Subcutaneous abdominal adipose tissue (tissue), 5 donors: ENCODE measurements around the gene BCL11A.
A peak's percentile ranks its signal among the peaks of the same experiment; 100 is the strongest.

Experiments used
- H3K27ac ChIP-seq: one replicate; pipeline ENCODE4 v1.7.0; 2013; ENCODE audit warnings: low read depth, mild to moderate bottlenecking, inconsistent platforms, low read length, moderate library complexity
- H3K27me3 ChIP-seq, 5 donors: one replicate each; pipeline ENCODE4 v1.7.0; 2013; ENCODE audit warnings: low read length in 5 of 5, inconsistent platforms in 1 of 5; ENCODE audit not compliant: control insufficient read depth in 5 of 5, insufficient read depth in 4 of 5
- H3K36me3 ChIP-seq, 5 donors: one replicate each; pipeline ENCODE4 v1.7.0; 2013; ENCODE audit warnings: low read length in 5 of 5; ENCODE audit not compliant: control insufficient read depth in 5 of 5, insufficient read depth in 5 of 5
- H3K4me1 ChIP-seq, 5 donors: one replicate each; pipeline ENCODE4 v1.7.0; 2013; ENCODE audit warnings: low read length in 5 of 5, mild to moderate bottlenecking in 3 of 5, moderate library complexity in 1 of 5; ENCODE audit not compliant: control insufficient read depth in 5 of 5, insufficient read depth in 5 of 5
- H3K4me3 ChIP-seq, 5 donors: one replicate each; pipeline ENCODE4 v1.7.0; 2013; ENCODE audit warnings: low read length in 5 of 5, low read depth in 1 of 5
- H3K9ac ChIP-seq, 5 donors: one replicate each; pipeline ENCODE4 v1.7.0; 2013; ENCODE audit warnings: low read length in 5 of 5, mild to moderate bottlenecking in 4 of 5, moderate library complexity in 3 of 5
- H3K9me3 ChIP-seq, 5 donors: one replicate each; pipeline ENCODE4 v1.7.0; 2013; ENCODE audit warnings: low read length in 5 of 5; ENCODE audit not compliant: control insufficient read depth in 5 of 5
- donor health status: healthy.
- donor health status: healthy.
- donor health status: healthy.
- donor health status: healthy.
- donor health status: healthy.

The BCL11A gene

GRCh38 chr2:60553495-60554073 is at the start of gene BCL11A:
BCL11A (minus strand) TSS chr2:60553654; CDS start chr2:60553270, 384 bp downstream.
- Histone ChIP-seq H3K4me1 (peaks cover 0 to 66% (median 61%) of the 10 kb centered on the region in 5 donors), H3K9me3 (no peaks in the 10 kb centered on the region), H3K9ac (peak within 1 kb of the TSS in 2 of 5 donors; percentile 0 to 43), H3K27me3 (peaks cover 31 to 65% (median 48%) of the 10 kb centered on the region in 5 donors), H3K36me3 (no peaks in the 10 kb centered on the region), H3K4me3 (peak within 1 kb of the TSS; percentile 52 to 78 (median 73)), H3K27ac (no peak within 1 kb of the TSS)

- Histone ChIP-seq H3K9ac (no peak overlapping the region), H3K4me3 (no peak overlapping the region), H3K27ac (no peak overlapping the region), H3K36me3 (no peaks in the 10 kb centered on the region), H3K4me1 (peaks cover 0 to 5% (median 0%) of the 10 kb centered on the region in 5 donors), H3K9me3 (peaks cover 0 to 8% (median 0%) of the 10 kb centered on the region in 5 donors), H3K27me3 (peaks cover 0 to 3% (median 0%) of the 10 kb centered on the region in 5 donors)
Measured at GRCh38 chr2:60602828-60603532, 49.5 kb upstream of the BCL11A start.

- H3K4me3 ChIP-seq, result no peak overlapping the region
- H3K4me1 ChIP-seq, result peaks cover 0 to 5% (median 0%) of the 10 kb centered on the region in 5 donors
- no peak overlapping the region for H3K27ac ChIP-seq
- no peaks in the 10 kb centered on the region for H3K36me3 ChIP-seq
- H3K27me3 ChIP-seq, result peaks cover 0 to 3% (median 0%) of the 10 kb centered on the region in 5 donors
- H3K9me3 ChIP-seq, result peaks cover 0 to 8% (median 0%) of the 10 kb centered on the region in 5 donors
- no peak overlapping the region for H3K9ac ChIP-seq
Measured at GRCh38 chr2:60602388-60602787, 48.9 kb upstream of the BCL11A start.

GRCh38 chr2:60598271-60598670 is 44.8 kb upstream of the BCL11A start:
- Histone ChIP-seq H3K27me3 (peaks cover 0 to 3% (median 0%) of the 10 kb centered on the region in 5 donors), H3K9me3 (peaks cover 0 to 17% (median 5%) of the 10 kb centered on the region in 5 donors), H3K9ac (no peak overlapping the region), H3K4me1 (peaks cover 0 to 1% (median 0%) of the 10 kb centered on the region in 5 donors), H3K4me3 (no peak overlapping the region), H3K36me3 (no peaks in the 10 kb centered on the region), H3K27ac (no peak overlapping the region)

DNA sequence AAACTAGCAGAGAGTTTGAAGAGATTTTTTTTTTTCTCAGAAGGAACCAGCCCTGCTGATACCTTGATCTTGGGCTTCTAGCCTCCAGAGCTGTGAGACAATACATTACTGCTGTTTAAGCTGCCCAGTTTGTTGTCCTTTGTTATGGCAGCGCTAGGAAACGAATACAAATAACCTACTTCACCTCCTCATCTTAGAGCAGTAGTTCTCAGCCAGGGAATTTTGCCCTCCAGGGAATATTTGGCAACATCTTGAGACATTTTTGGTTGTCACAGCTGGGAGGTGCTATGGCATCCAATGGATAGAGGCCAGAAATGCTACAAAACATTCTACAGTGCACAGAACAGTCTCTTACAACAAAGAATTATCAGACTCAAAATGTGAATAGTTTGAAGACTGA is 43.9 kb upstream of the BCL11A start:
- H3K4me1 ChIP-seq, result no peaks in the 10 kb centered on the region
- no peak overlapping the region for H3K9ac ChIP-seq
- H3K27ac ChIP-seq, result no peak overlapping the region
- peaks cover 4 to 23% (median 12%) of the 10 kb centered on the region in 5 donors for H3K9me3 ChIP-seq
- no peak overlapping the region for H3K4me3 ChIP-seq
- H3K27me3 ChIP-seq, result peaks cover 0 to 3% (median 0%) of the 10 kb centered on the region in 5 donors
- no peaks in the 10 kb centered on the region for H3K36me3 ChIP-seq

- no peak overlapping the region for H3K9ac ChIP-seq
- no peaks in the 10 kb centered on the region for H3K36me3 ChIP-seq
- peaks cover 5 to 23% (median 16%) of the 10 kb centered on the region in 5 donors for H3K9me3 ChIP-seq
- H3K27me3 ChIP-seq, result peaks cover 0 to 3% (median 0%) of the 10 kb centered on the region in 5 donors
- no peak overlapping the region for H3K4me3 ChIP-seq
- no peaks in the 10 kb centered on the region for H3K4me1 ChIP-seq
- H3K27ac ChIP-seq, result no peak overlapping the region
Measured at GRCh38 chr2:60596411-60596810, 43.0 kb upstream of the BCL11A start.

GRCh38 chr2:60595953-60596352 is 42.5 kb upstream of the BCL11A start:
- Histone ChIP-seq H3K4me1 (no peaks in the 10 kb centered on the region), H3K9me3 (peaks cover 5 to 23% (median 18%) of the 10 kb centered on the region in 5 donors), H3K27me3 (peaks cover 0 to 3% (median 0%) of the 10 kb centered on the region in 5 donors), H3K9ac (no peak overlapping the region), H3K4me3 (no peak overlapping the region), H3K36me3 (no peaks in the 10 kb centered on the region), H3K27ac (no peak overlapping the region)

- Histone ChIP-seq H3K4me1 (no peaks in the 10 kb centered on the region), H3K27ac (no peak overlapping the region), H3K36me3 (no peaks in the 10 kb centered on the region), H3K4me3 (no peak overlapping the region), H3K9me3 (peaks cover 2 to 20% (median 9%) of the 10 kb centered on the region in 5 donors), H3K27me3 (peaks cover 0 to 9% (median 5%) of the 10 kb centered on the region in 5 donors), H3K9ac (no peak overlapping the region)
Measured at GRCh38 chr2:60589104-60589503, 35.6 kb upstream of the BCL11A start.

DNA sequence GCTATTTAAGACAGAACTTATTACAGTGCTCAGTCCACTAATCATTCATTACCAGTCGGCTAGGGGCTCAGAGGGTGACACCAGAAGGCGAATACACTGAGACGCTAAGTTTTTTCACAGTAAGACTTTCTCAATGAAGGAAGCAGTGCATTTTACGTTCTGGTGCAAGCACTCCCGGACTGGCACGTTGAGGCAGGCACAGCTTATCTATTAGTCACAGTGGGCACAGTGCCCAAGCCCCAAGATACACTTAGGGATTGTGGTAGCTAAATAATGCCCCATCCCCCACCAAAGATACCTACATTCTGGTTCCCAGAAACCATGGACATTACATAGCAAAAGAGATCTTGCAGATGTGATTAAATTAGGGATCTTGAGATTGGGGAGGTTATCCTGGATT is 32.6 kb upstream of the BCL11A start:
- Histone ChIP-seq H3K4me3 (no peak overlapping the region), H3K36me3 (no peaks in the 10 kb centered on the region), H3K9ac (no peak overlapping the region), H3K27me3 (peaks cover 4 to 27% (median 17%) of the 10 kb centered on the region in 5 donors), H3K27ac (no peak overlapping the region), H3K9me3 (peaks cover 0 to under 1% (median 0%) of the 10 kb centered on the region in 5 donors), H3K4me1 (peaks cover 0 to 9% (median 6%) of the 10 kb centered on the region in 5 donors)

DNA sequence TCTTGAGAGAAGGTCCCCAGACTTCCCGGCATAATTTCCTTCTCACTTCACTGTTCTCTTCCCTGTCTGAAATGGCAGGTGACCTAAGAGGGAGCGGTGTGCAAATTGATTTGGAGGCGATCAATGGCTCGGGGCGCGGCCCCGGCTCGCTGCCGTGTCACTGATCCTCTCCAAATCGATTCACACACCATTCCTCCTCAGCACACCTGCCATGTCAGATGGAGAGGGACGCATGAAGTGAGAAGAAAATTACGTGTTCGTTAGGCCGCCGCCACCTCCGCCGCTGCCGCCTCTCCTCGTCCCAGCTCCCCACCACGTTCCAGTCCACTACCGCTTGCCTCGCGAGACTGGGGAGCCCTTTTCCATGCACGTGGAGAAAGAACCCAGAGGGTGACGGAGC is 31.8 kb upstream of the BCL11A start:
- Histone ChIP-seq H3K4me3 (no peak overlapping the region), H3K9ac (no peak overlapping the region), H3K4me1 (peaks cover 0 to 9% (median 6%) of the 10 kb centered on the region in 5 donors), H3K27me3 (peaks cover 7 to 27% (median 21%) of the 10 kb centered on the region in 5 donors), H3K27ac (no peak overlapping the region), H3K36me3 (no peaks in the 10 kb centered on the region), H3K9me3 (no peaks in the 10 kb centered on the region)
